GM12874 (cell line): ENCODE measurements around the gene CCL25.

ENCODE experiments used
- TF ChIP-seq, protein P1 (sequence below): IDR thresholded peaks from 2 replicates; pipeline ENCODE4 v1.5.1; 2011; ENCODE audit warnings: low read depth, mild to moderate bottlenecking, control low read depth, low read length, moderate library complexity; ENCODE audit not compliant: insufficient read depth

CCL25 gene

DNA sequence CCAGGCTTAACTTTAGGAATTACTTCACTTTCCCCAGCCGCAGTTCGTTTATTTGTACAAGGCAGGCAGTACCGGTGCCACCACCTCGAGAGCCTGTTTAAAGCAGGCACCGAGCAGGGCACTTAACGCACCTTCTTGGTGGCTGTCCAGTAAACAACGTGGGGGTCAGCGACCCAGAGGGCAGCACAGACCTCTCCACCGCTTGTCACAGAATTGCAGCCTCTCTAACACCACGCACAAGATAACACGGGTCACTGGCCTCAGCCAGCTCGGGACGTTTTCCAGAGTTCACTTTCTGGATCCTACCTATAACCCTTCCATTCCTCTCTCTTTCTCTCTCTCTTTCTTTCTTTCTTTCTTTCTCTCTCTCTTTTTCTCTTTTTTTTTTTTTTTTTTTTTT lies 30.3 kb upstream of the CCL25 start:
- TF ChIP-seq, protein P1, sequence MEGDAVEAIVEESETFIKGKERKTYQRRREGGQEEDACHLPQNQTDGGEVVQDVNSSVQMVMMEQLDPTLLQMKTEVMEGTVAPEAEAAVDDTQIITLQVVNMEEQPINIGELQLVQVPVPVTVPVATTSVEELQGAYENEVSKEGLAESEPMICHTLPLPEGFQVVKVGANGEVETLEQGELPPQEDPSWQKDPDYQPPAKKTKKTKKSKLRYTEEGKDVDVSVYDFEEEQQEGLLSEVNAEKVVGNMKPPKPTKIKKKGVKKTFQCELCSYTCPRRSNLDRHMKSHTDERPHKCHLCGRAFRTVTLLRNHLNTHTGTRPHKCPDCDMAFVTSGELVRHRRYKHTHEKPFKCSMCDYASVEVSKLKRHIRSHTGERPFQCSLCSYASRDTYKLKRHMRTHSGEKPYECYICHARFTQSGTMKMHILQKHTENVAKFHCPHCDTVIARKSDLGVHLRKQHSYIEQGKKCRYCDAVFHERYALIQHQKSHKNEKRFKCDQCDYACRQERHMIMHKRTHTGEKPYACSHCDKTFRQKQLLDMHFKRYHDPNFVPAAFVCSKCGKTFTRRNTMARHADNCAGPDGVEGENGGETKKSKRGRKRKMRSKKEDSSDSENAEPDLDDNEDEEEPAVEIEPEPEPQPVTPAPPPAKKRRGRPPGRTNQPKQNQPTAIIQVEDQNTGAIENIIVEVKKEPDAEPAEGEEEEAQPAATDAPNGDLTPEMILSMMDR = no peak

DNA sequence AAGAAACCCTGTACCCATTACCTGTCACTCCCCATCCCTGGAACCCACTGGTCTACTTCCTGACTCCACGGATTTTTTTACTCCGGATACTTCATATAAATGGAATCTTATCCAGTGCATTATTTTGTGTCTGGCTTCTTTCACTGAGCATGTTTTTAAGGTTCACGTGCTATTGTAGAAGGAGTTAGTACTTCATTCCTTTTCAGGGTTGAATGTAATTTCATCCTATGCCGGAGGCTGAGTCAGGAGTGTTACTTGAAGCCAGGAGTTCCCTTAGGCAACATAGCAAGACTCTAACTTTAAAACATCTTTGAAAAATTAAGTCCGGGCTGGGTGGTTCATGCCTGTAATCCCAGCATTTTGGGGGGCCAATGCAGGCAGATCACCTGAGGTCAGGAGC lies 29.2 kb upstream of the CCL25 start:
- TF ChIP-seq, protein P1 = no peak

DNA sequence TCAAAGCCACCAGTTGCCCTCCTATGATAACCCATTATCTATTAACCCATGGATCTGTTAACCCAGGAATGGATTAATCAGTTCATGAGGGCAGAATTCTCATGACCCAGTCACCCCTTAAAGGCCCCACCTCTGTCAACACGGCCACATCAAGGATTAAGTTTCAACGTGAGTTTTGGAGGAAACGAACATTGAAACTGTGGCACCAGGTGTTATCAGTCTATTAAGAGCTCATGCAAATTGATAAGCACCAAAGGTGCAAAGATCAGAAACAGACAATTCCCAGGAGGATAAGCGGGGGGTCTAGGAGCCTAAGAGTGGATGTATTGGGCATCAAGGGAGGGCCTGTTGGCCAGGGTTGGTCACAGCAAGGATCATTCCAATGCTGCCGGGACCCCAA lies 27.2 kb upstream of the CCL25 start:
- TF ChIP-seq, protein P1 = no peak

DNA sequence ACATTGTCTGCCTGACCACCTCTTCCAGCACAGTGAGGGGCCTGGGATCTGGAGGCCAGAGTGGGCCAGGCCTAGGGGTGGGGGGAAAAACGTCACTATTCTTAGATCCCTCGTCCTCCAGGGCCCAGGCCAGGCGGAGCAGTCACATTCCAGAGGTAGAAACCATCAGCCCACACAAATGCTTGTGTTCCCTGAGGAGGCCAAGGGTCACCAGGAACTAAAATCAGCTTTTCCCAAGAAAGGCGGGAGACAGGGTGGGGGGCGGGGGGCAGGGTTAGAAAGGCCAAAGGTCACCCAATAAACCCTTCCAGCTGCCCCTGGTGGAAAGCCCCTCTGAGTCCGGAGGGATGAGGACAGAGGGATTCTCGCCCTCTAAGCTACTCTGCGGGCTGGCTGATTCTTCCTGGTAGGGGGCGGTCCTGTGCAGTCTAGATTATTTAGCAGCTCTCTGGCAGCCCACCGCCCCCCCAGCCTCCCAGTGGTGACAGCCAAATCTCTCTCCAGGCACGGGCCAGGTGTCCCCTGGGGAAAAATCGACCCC lies 23.5 kb upstream of the CCL25 start:
- TF ChIP-seq, protein P1 = no peak

DNA sequence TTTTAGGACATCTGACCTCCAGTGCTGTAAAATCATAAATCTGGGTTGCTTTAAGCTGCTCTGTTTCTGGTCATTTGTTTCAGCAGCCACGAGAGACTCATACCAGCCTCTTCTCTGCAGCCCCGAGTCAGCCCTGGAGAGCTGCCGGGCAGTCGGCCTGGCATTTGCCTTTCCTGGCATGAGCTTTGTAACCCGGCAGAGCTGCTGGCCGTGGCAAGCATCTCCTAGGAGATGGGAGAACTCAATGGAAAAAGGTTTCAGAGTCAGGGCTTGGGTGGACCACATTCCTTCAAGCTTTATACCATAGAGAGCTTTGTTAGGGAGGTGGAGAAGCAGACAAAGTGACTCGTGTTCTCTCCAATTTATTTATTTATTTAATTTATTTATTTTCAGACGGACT lies 21.6 kb upstream of the CCL25 start:
- TF ChIP-seq, protein P1 = no peak

DNA sequence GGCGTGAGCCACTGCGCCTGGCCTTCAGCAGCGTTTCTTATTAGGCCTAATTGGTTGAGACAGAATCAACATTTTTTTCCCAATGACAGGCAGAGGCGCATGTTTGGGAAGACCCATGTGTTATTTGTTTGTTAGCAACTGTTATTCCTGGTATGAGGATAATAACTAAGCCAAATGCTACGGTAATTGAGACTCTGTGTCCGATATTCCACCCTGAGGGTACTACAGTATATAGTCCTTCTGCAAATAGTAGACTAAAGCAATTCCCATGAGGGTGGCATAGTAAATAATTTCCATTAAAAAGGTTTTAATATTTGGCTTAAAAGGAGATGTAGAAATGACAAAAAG lies 18.4 kb upstream of the CCL25 start:
- TF ChIP-seq, protein P1 = no peak

DNA sequence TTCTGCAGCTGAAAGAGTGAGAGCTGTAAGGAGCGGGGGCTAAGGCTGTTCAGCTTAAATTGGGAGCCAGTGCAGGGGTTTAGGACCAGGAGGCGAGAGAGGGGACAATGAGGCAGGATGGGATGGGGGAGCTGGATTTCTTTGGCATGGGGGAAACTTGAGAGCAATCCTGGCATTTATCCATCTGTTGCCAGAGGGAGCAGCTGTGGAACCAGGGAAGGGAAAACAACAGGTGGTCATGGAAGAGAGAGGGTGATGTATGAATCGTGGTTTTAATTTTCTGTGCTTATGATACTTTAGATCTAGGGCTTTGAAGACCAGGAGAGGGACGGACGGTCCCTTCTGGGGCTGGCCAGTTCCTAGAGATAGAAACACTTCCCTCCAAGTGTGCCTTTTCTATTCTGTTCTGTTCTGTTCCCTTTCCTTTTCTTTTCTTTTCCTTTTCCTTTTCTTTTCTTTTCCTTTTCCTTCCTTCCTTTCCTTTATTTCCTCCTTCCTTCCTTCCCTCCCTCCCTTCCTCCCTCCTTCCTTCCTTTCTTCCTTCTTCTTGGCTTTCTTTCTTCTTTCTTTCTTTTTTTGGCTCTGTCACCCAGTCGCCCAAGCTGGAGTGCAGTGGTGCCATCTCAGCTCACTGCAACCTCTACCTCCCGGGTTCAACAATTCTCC lies 16.0 kb upstream of the CCL25 start:
- TF ChIP-seq, protein P1 = no peak
